HG03460 (cell line): ENCODE results near the gene HS3ST2.
"Not testable (repeated sequence)": the region's sequence is repeated elsewhere in the genome, so short reads cannot be mapped to it uniquely, and the experiment has no call there.

Experiments
- ATAC-seq: cut with Tn5 transposase; IDR thresholded peaks from one replicate; pipeline ENCODE4 v1.9.1; 2021; ENCODE audit not compliant: unreplicated experiment

HS3ST2 gene

GRCh38 chr16:22874394-22874793 lies 60.4 kb downstream of the HS3ST2 start:
- no peak for ATAC-seq

- ATAC-seq, result no peak
Observed at GRCh38 chr16:22878955-22879354, 65.0 kb downstream of the HS3ST2 start.

DNA sequence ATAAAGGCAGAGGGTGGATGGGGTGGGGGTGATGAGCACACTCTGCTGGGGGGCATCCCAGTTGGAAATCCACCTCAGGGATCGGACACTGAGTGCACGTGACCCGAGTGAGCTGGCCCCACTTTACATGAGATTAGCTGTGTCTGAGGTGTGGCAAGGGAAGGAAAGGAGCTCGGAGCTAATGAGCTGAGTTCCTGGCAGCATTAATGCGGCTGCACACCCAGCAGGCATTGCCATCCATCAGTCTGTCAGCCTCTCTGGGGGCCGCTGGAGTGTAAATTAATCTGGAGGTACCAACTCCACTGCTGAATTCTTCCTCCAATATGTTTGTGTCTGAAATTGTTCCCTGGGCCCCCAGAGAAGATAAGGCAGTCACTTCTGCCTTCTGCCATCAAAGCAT lies 65.5 kb downstream of the HS3ST2 start:
- no peak for ATAC-seq

GRCh38 chr16:22882981-22883380 lies 69.0 kb downstream of the HS3ST2 start:
- no peak for ATAC-seq

- ATAC-seq, result no peak
Observed at GRCh38 chr16:22885951-22886350, 72.0 kb downstream of the HS3ST2 start.

GRCh38 chr16:22886927-22887326 lies 73.0 kb downstream of the HS3ST2 start:
- ATAC-seq, result no peak

- ATAC-seq, result no peak
Observed at GRCh38 chr16:22887445-22887844, 73.5 kb downstream of the HS3ST2 start.

- no peak for ATAC-seq
Observed at GRCh38 chr16:22888791-22889190, 74.8 kb downstream of the HS3ST2 start.

DNA sequence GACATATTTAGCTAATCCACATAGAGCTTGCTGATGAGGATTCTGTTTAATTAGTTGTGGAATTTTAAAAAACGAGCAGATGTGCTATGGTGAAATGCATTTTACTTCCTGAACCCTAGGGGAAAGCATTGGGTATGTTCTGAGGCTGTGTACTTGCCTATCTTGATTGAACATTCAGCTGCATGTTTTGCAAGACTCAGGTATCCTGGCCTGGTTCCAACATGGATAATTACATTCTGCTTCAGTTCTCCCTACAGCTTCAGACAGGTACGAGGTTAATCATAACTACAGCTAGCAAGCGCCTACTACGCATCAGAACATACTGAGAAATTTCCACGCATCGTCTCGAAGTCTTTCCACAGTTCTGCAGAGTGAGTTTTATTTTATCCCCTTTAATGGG lies 77.0 kb downstream of the HS3ST2 start:
- no peak for ATAC-seq

DNA sequence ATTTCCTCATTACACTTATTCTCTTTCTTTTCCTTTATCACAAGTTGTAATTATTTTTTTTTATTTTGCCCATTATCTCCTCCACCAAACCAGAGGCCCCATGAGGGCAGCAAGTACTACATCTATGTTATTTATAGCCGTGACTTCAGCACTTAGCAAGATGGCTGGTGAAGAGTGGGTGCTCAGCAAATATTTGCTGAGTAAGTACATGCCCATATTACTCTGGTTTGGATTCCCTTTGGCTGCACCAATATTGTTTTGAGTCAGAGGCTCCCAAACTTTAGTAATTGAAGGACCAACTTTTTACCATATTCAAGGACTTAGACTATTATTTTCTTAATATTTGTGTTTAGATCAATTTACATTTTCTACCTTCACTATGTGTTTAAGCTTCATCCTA lies 83.2 kb downstream of the HS3ST2 start:
- no peak for ATAC-seq

DNA sequence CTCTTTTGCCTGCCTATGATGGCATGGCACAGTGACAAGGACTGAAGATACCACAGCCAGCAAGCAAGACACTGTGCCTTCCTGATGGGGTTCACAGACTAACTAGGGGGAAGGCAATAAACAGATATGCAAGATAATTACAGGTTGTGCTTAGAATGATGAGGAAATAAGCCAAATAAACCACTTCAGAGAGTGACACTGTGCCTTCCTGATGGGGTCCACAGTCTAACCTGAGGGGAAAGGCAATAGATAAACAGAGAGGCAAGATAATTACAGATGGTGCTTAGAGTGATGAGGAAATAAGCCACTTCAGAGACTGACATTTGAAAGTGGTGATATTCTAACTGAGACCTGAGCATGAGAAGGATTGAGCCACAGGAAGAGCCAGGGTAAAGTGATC lies 84.2 kb downstream of the HS3ST2 start:
- ATAC-seq, result no peak

DNA sequence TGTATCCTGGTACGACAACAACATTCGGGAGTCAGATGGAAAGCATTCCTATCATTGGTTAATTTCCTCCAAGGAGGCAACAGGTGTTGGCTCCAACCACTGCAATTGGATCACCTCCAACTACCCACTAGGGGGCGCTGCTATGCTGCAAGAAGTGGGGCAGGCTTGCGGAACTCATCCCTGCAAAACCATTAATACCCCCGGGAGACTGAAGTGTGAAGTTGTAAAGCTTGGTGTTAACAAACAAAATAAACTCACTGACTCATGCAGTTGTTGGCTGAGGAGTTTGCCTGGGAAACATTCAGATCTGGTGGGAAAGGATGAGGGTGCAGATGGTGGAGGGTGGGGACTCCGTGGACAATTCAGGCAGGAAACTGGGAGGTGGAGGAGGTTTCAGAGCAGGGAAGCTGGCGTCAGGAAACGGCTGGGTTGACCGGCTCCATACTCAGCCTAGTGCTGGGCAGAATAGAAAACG lies 84.9 kb downstream of the HS3ST2 start:
- no peak for ATAC-seq

DNA sequence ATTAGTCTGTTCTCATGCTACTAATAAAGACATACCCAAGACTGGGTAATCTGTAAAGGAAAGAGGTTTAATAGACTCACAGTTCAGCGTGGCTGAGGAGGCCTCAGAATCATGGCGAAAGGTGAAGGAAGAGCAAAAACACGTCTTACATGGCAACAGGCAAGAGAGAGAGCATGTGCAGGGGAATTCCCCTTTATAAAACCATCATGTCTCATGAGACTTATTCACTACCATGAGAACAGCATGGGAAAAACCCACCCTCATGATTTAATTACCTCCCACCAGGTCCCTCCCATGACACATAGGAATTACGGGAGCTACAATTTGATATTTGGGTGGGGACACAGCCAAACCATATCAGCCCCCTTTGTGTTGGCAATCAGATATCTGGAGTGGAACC lies 85.6 kb downstream of the HS3ST2 start:
- not testable (repeated sequence) for ATAC-seq

- ATAC-seq, result no peak
Observed at GRCh38 chr16:22900863-22901262, 86.9 kb downstream of the HS3ST2 start.

- no peak for ATAC-seq
Observed at GRCh38 chr16:22901563-22901962, 87.6 kb downstream of the HS3ST2 start.

DNA sequence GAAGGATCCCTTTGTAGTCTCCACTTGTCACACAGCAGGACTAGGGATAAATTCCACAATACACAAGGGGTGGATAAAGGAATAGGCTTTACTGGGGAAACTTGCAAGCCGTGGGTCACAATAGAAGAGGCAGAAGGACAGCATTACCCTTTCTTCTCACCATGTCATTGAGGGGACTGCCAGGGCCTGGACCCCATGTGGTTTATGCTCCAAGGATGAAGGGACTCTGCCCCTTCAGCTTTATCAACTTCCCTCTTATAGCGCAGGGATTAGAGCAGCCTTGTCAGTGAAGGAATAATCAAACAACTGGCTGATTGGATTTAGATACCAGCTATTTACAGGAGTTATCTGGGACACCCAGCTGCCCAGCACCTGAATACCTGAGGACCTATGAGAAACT lies 89.8 kb downstream of the HS3ST2 start:
- ATAC-seq, result no peak

GRCh38 chr16:22912654-22913053 lies 98.7 kb downstream of the HS3ST2 start:
- ATAC-seq, result no peak

DNA sequence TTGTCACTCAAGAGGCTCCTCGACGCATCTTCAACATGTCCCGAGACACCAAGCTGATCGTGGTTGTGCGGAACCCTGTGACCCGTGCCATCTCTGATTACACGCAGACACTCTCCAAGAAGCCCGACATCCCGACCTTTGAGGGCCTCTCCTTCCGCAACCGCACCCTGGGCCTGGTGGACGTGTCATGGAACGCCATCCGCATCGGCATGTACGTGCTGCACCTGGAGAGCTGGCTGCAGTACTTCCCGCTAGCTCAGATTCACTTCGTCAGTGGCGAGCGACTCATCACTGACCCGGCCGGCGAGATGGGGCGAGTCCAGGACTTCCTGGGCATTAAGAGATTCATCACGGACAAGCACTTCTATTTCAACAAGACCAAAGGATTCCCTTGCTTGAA lies 101.0 kb downstream of the HS3ST2 start:
- no peak for ATAC-seq

DNA sequence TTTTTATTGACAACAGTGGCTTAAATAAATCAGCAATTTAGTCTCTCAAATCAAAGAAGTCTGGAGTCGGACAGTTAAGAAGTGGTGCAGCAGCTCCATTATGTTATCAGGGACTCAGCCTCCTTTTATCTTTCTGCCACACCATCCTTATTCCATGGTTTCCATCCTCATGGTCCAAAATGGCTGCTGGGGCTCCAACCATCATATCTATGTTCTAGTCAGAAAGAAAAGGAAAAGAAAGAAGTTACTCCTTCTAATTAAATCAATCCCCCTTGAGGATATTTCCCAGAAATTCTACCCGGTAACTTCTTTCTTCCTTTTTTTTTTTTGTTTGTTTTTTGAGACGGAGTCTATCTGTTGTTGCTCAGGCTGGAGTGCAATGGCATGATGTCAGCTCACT lies 109.5 kb downstream of the HS3ST2 start:
- ATAC-seq, result no peak

GRCh38 chr16:22924492-22924891 lies 110.5 kb downstream of the HS3ST2 start:
- ATAC-seq, result no peak

DNA sequence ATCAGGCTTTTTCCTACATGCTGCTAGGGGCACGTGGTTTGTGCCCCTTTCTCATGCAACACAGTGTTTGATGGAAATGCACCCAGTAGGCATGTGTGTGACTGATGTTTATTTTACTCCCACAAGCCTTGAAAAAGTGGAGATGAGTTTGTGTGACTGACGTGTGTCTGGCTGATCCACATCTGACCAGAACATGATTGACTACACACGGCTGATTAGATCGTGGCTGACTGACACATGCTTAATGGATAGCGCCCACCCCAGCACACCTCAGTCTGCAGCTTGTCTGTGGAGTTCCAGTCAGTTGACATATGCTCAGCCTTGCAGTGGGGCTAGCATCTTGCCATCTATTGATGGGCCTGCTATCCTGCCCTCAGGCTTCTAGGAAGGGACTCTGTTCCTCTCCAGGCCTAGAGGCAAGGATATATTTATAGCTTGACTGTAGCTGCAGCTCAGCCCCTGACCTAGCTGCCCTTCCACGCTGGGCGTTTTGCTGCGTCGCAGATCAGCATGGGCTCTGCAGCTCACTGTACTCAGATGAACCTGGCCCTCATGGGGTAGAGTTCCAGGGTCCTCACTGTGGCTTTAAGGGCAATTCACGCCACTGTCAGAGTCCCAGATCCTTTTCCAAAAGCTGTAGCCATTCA lies 112.3 kb downstream of the HS3ST2 start:
- ATAC-seq, result no peak

DNA sequence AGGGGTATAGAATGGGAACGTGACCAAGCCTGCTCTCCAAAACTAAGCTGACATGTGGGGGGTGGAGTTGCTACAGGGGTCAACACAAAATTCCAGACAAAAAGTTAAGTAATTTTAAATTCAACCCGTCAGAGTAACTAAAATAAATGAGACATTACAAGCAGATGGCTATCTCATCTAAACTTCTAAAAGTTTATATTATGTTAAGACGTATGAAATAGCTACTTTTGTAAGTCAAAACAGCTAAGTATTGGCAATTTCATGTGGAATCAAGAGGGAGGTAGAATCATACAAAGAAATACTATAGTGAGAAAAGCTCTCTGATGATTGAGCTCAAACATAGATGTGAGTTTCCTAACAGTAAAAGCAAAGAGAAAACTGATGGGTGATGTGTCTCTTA lies 113.3 kb downstream of the HS3ST2 start:
- no peak for ATAC-seq

DNA sequence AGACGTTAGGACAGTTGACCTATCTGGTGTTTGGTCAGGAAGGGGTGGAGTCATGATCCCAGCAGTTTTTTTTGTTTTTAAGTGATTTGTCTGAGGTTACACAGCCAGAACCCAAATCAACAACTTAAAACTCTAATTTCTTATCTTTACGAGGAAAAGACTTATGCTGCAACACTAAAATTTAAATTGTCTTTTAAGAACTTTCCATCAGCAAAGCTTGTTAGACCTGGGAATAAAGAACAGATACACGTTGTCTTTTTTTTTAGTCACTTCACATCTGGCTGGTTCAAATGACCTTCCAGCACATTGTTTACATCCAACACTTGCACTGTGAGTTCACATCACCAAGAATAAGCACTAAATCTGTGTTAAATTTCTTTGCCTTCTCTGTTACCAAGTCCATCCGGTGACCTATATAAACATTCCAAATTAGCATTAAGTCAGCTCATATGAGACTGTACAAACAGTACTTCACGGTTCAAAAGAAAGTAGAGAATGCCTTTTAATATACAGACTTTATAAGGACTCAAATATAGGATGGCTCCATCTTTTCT lies 115.0 kb downstream of the HS3ST2 start:
- ATAC-seq, result no peak
